K562 treated with DMSO at 1 percent for 4 hours (cell line): ENCODE results near the gene SSUH2. TPM values are rescaled to one million over a fixed set of nuclear protein-coding genes. Genes with fewer than 3 reads are reported as not detected.

Source experiments
- total RNA-seq: library from RNA; unstranded; fragments of 300-600 nt; gene quantifications from 2 replicates; pipeline ENCODE4 v1.2.3, GENCODE V29; 2022; ENCODE audit not compliant: insufficient read depth

The SSUH2 gene, protein sequence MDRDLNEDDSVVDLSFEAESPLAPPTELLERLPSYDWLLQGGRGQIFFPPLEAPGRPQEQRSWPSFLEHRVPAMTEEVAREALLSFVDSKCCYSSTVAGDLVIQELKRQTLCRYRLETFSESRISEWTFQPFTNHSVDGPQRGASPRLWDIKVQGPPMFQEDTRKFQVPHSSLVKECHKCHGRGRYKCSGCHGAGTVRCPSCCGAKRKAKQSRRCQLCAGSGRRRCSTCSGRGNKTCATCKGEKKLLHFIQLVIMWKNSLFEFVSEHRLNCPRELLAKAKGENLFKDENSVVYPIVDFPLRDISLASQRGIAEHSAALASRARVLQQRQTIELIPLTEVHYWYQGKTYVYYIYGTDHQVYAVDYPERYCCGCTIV
- total RNA-seq, result not detected in 2 replicates

DNA sequence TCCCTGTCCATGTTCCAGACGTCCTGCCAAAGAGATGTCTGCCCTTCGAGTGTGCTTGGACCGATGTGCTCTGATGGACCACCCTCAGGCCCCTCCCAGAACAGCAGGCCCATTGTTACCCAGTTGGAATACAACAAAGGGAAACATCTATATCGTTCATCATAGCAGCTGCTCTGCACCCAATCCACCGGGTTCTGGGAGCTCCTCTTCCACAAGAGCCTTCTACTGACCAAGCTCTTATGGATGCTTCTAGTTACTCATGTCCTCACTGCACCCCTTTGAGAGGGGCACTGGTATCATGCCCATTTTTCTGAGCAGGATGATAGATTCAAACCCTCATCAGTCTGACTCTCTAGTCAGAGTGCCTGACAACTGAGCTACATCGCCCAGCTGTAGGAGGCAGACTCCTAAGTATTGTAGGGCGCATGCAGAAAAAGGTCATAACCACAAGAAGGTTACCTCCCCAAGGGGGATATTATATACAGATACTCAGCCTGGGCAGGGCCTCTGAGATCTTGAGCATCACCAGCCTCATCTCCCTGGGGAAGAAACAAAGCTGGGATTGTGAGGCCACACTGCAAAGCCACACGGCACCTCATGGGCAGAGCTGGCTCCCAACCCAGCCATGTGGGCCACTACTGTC lies at the start of gene SSUH2:
Gene SSUH2 (minus strand): TSS at position 51 of the 643 bp plus-strand sequence. CDS start 40 bp downstream, at position 11.

Other genes starting within 250 kb of the SSUH2 start
- 0.27 TPM in 1 of 2 replicates, not detected in the other for gene LMCD1, start 143.0 kb downstream of the SSUH2 start, total RNA-seq
- not detected in 2 replicates for gene CAV3, start 89.0 kb upstream of the SSUH2 start, total RNA-seq
- gene OXTR, start 124.8 kb upstream of the SSUH2 start, total RNA-seq, result 0.27 and 0.75 TPM in 2 replicates